ENCODE results near the gene AMPD1.

AMPD1 gene

GRCh38 chr1:114651893-114652292, 43.5 kb downstream of the AMPD1 start:
- Histone ChIP-seq H2AFZ (ENCODE audit: low read length) (no peak overlapping the region), H3K18ac (ENCODE audit: low read length) (no peak overlapping the region), H2BK15ac (ENCODE audit: low read length) (no peak overlapping the region), H3K4me1 (ENCODE audit: control insufficient read depth in 2 of 2, insufficient read depth in 1 of 2, low read depth in 1 of 2, low read length in 2 of 2) (no peaks in the 10 kb centered on the region), H3K79me1 (ENCODE audit: low read depth, low read length) (no peaks in the 10 kb centered on the region), H3K36me3 (replicated peaks in 1 of 2; ENCODE audit: control insufficient read depth in 2 of 2, insufficient read depth in 2 of 2, low read length in 2 of 2) (no peaks in the 10 kb centered on the region), H3K4me2 (ENCODE audit: insufficient read depth, low read length, poor library complexity, severe bottlenecking) (no peak overlapping the region), H3K23ac (ENCODE audit: low read depth, low read length, poor library complexity) (no peak overlapping the region), H3K9ac (ENCODE audit: low read depth, low read length, poor library complexity) (no peak overlapping the region), H2BK5ac (ENCODE audit: low read length) (no peak overlapping the region), H2BK120ac (ENCODE audit: low read depth, low read length) (no peak overlapping the region), H3K27me3 (ENCODE audit: control insufficient read depth in 3 of 3, insufficient read depth in 3 of 3, low read depth in 1 of 3, low read length in 3 of 3) (no peaks in the 10 kb centered on the region), H2AK5ac (ENCODE audit: low read depth, low read length) (no peak overlapping the region), H3K9me3 (replicated peaks in 1 of 2; ENCODE audit: control insufficient read depth in 2 of 2, insufficient read depth in 1 of 2, low read depth in 1 of 2, low read length in 2 of 2) (no peaks in the 10 kb centered on the region), H3K4ac (ENCODE audit: low read length) (no peak overlapping the region), H3K27ac (replicated peaks; ENCODE audit: low read length) (no peak overlapping the region), H4K8ac (ENCODE audit: low read depth, low read length) (no peak overlapping the region), H2BK12ac (ENCODE audit: low read length) (no peak overlapping the region), H3K4me3 (ENCODE audit: low read length in 2 of 2) (no peak overlapping the region), H4K91ac (ENCODE audit: low read depth, low read length, poor library complexity) (no peak overlapping the region), H3K14ac (ENCODE audit: low read length) (no peak overlapping the region)
- WGBS, 2 donors (ENCODE audit: extremely low coverage in 2 of 2, insufficient read length in 2 of 2, insufficient replicate concordance in 1 of 2) = no CpG with 5 or more reads among the region's 2 CpGs
- no peak for DNase-seq (ENCODE audit: low spot score)

GRCh38 chr1:114648503-114648902, 46.8 kb downstream of the AMPD1 start:
- no peak overlapping the region for H2BK12ac ChIP-seq (ENCODE audit: low read length)
- H3K36me3 ChIP-seq (replicated peaks in 1 of 2; ENCODE audit: control insufficient read depth in 2 of 2, insufficient read depth in 2 of 2, low read length in 2 of 2) = no peaks in the 10 kb centered on the region
- no peak overlapping the region for H3K4ac ChIP-seq (ENCODE audit: low read length)
- H2AFZ ChIP-seq (ENCODE audit: low read length) = no peak overlapping the region
- H3K18ac ChIP-seq (ENCODE audit: low read length) = no peak overlapping the region
- no peaks in the 10 kb centered on the region for H3K79me1 ChIP-seq (ENCODE audit: low read depth, low read length)
- no CpG with 5 or more reads among the region's 1 CpG for WGBS, 2 donors (ENCODE audit: extremely low coverage in 2 of 2, insufficient read length in 2 of 2, insufficient replicate concordance in 1 of 2)
- DNase-seq (ENCODE audit: low spot score) = no peak
- H3K23ac ChIP-seq (ENCODE audit: low read depth, low read length, poor library complexity) = no peak overlapping the region
- no peaks in the 10 kb centered on the region for H3K4me1 ChIP-seq (ENCODE audit: control insufficient read depth in 2 of 2, insufficient read depth in 1 of 2, low read depth in 1 of 2, low read length in 2 of 2)
- peaks cover 0 to 12% (median 0%) of the 10 kb centered on the region in 3 experiments for H3K27me3 ChIP-seq (ENCODE audit: control insufficient read depth in 3 of 3, insufficient read depth in 3 of 3, low read depth in 1 of 3, low read length in 3 of 3)
- H4K91ac ChIP-seq (ENCODE audit: low read depth, low read length, poor library complexity) = no peak overlapping the region
- H3K4me3 ChIP-seq (ENCODE audit: low read length in 2 of 2) = no peak overlapping the region
- H3K14ac ChIP-seq (ENCODE audit: low read length) = no peak overlapping the region
- H3K4me2 ChIP-seq (ENCODE audit: insufficient read depth, low read length, poor library complexity, severe bottlenecking) = no peak overlapping the region
- no peak overlapping the region for H3K27ac ChIP-seq (replicated peaks; ENCODE audit: low read length)
- H3K9ac ChIP-seq (ENCODE audit: low read depth, low read length, poor library complexity) = no peak overlapping the region
- no peak overlapping the region for H2BK5ac ChIP-seq (ENCODE audit: low read length)
- H3K9me3 ChIP-seq (replicated peaks in 1 of 2; ENCODE audit: control insufficient read depth in 2 of 2, insufficient read depth in 1 of 2, low read depth in 1 of 2, low read length in 2 of 2) = no peaks in the 10 kb centered on the region
- no peak overlapping the region for H2AK5ac ChIP-seq (ENCODE audit: low read depth, low read length)
- H2BK120ac ChIP-seq (ENCODE audit: low read depth, low read length) = no peak overlapping the region
- no peak overlapping the region for H2BK15ac ChIP-seq (ENCODE audit: low read length)
- no peak overlapping the region for H4K8ac ChIP-seq (ENCODE audit: low read depth, low read length)

GRCh38 chr1:114641377-114641776, 54.0 kb downstream of the AMPD1 start:
- Histone ChIP-seq H2BK5ac (ENCODE audit: low read length) (no peak overlapping the region), H3K27ac (replicated peaks; ENCODE audit: low read length) (no peak overlapping the region), H3K27me3 (ENCODE audit: control insufficient read depth in 3 of 3, insufficient read depth in 3 of 3, low read depth in 1 of 3, low read length in 3 of 3) (peaks cover 0 to 16% (median 0%) of the 10 kb centered on the region in 3 experiments), H3K23ac (ENCODE audit: low read depth, low read length, poor library complexity) (no peak overlapping the region), H2AK5ac (ENCODE audit: low read depth, low read length) (no peak overlapping the region), H2BK12ac (ENCODE audit: low read length) (no peak overlapping the region), H3K4ac (ENCODE audit: low read length) (no peak overlapping the region), H2BK120ac (ENCODE audit: low read depth, low read length) (no peak overlapping the region), H4K91ac (ENCODE audit: low read depth, low read length, poor library complexity) (no peak overlapping the region), H3K9ac (ENCODE audit: low read depth, low read length, poor library complexity) (no peak overlapping the region), H3K36me3 (replicated peaks in 1 of 2; ENCODE audit: control insufficient read depth in 2 of 2, insufficient read depth in 2 of 2, low read length in 2 of 2) (no peaks in the 10 kb centered on the region), H3K4me1 (ENCODE audit: control insufficient read depth in 2 of 2, insufficient read depth in 1 of 2, low read depth in 1 of 2, low read length in 2 of 2) (no peaks in the 10 kb centered on the region), H2BK15ac (ENCODE audit: low read length) (no peak overlapping the region), H3K18ac (ENCODE audit: low read length) (no peak overlapping the region), H4K8ac (ENCODE audit: low read depth, low read length) (no peak overlapping the region), H3K14ac (ENCODE audit: low read length) (no peak overlapping the region), H3K9me3 (replicated peaks in 1 of 2; ENCODE audit: control insufficient read depth in 2 of 2, insufficient read depth in 1 of 2, low read depth in 1 of 2, low read length in 2 of 2) (no peaks in the 10 kb centered on the region), H3K4me2 (ENCODE audit: insufficient read depth, low read length, poor library complexity, severe bottlenecking) (no peak overlapping the region), H3K79me1 (ENCODE audit: low read depth, low read length) (no peaks in the 10 kb centered on the region), H2AFZ (ENCODE audit: low read length) (no peak overlapping the region), H3K4me3 (ENCODE audit: low read length in 2 of 2) (no peak overlapping the region)
- WGBS, 2 donors (ENCODE audit: extremely low coverage in 2 of 2, insufficient read length in 2 of 2, insufficient replicate concordance in 1 of 2) = no CpG with 5 or more reads among the region's 2 CpGs
- no peak for DNase-seq (ENCODE audit: low spot score)

GRCh38 chr1:114638910-114639309, 56.4 kb downstream of the AMPD1 start:
- Histone ChIP-seq H2BK12ac (ENCODE audit: low read length) (no peak overlapping the region), H3K18ac (ENCODE audit: low read length) (no peak overlapping the region), H3K79me1 (ENCODE audit: low read depth, low read length) (no peaks in the 10 kb centered on the region), H2BK5ac (ENCODE audit: low read length) (no peak overlapping the region), H3K9ac (ENCODE audit: low read depth, low read length, poor library complexity) (no peak overlapping the region), H4K91ac (ENCODE audit: low read depth, low read length, poor library complexity) (no peak overlapping the region), H3K4ac (ENCODE audit: low read length) (no peak overlapping the region), H3K14ac (ENCODE audit: low read length) (no peak overlapping the region), H2AFZ (ENCODE audit: low read length) (no peak overlapping the region), H3K9me3 (replicated peaks in 1 of 2; ENCODE audit: control insufficient read depth in 2 of 2, insufficient read depth in 1 of 2, low read depth in 1 of 2, low read length in 2 of 2) (no peaks in the 10 kb centered on the region), H2AK5ac (ENCODE audit: low read depth, low read length) (no peak overlapping the region), H3K4me2 (ENCODE audit: insufficient read depth, low read length, poor library complexity, severe bottlenecking) (no peak overlapping the region), H2BK15ac (ENCODE audit: low read length) (no peak overlapping the region), H3K27me3 (ENCODE audit: control insufficient read depth in 3 of 3, insufficient read depth in 3 of 3, low read depth in 1 of 3, low read length in 3 of 3) (peaks cover 0 to 6% (median 0%) of the 10 kb centered on the region in 3 experiments), H3K27ac (replicated peaks; ENCODE audit: low read length) (no peak overlapping the region), H3K36me3 (replicated peaks in 1 of 2; ENCODE audit: control insufficient read depth in 2 of 2, insufficient read depth in 2 of 2, low read length in 2 of 2) (no peaks in the 10 kb centered on the region), H3K23ac (ENCODE audit: low read depth, low read length, poor library complexity) (no peak overlapping the region), H2BK120ac (ENCODE audit: low read depth, low read length) (no peak overlapping the region), H4K8ac (ENCODE audit: low read depth, low read length) (no peak overlapping the region), H3K4me1 (ENCODE audit: control insufficient read depth in 2 of 2, insufficient read depth in 1 of 2, low read depth in 1 of 2, low read length in 2 of 2) (no peaks in the 10 kb centered on the region), H3K4me3 (ENCODE audit: low read length in 2 of 2) (no peak overlapping the region)
- no CpG with 5 or more reads among the region's 3 CpGs for WGBS, 2 donors (ENCODE audit: extremely low coverage in 2 of 2, insufficient read length in 2 of 2, insufficient replicate concordance in 1 of 2)
- no peak for DNase-seq (ENCODE audit: low spot score)

Data from neuronal stem cell (in vitro differentiated cells).